ENCODE results near the gene PTGDS. TPM values are rescaled to one million over a fixed set of nuclear protein-coding genes. Genes with fewer than 3 reads are reported as not detected.

PTGDS gene
- total and polyA plus RNA-seq, 9 of the 15 experiments (the other 6 are each of a cell fraction or from before 2014, with no cell fraction given): 0.46 to 7.1 (median 2.0) TPM

DNA sequence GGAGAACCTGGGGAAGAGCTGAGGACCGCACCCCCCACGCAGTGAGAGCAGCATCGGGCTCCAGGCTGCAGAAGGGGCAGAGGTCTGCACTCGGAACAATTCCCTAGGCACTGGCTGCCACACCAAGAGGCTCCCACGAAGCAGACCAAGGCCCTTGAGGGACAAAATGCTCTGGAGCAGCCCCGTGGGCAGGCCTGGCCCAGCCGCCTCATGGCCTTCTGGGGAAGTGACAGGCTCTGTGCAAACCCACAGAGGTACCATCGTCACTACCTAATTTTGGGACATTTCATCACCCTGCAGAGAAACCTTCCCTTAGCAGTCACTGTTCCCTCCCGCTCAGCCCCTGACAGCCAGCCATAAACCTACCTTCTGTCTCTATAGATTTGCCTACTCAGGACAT, 48.7 kb upstream of the PTGDS start (continued):
- TF ChIP-seq, protein P1, sequence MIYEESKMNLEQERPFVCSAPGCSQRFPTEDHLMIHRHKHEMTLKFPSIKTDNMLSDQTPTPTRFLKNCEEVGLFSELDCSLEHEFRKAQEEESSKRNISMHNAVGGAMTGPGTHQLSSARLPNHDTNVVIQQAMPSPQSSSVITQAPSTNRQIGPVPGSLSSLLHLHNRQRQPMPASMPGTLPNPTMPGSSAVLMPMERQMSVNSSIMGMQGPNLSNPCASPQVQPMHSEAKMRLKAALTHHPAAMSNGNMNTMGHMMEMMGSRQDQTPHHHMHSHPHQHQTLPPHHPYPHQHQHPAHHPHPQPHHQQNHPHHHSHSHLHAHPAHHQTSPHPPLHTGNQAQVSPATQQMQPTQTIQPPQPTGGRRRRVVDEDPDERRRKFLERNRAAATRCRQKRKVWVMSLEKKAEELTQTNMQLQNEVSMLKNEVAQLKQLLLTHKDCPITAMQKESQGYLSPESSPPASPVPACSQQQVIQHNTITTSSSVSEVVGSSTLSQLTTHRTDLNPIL (CRISPR knock-in tag; IDR thresholded peaks at IDR 0.05): no peak
- TF ChIP-seq C11orf30 (IDR thresholded peaks at IDR 0.05; ENCODE audit: low read depth): 0 out of 2 replicates have a peak, but pooled peaks have one; percentile 16
- TF ChIP-seq, protein P2, sequence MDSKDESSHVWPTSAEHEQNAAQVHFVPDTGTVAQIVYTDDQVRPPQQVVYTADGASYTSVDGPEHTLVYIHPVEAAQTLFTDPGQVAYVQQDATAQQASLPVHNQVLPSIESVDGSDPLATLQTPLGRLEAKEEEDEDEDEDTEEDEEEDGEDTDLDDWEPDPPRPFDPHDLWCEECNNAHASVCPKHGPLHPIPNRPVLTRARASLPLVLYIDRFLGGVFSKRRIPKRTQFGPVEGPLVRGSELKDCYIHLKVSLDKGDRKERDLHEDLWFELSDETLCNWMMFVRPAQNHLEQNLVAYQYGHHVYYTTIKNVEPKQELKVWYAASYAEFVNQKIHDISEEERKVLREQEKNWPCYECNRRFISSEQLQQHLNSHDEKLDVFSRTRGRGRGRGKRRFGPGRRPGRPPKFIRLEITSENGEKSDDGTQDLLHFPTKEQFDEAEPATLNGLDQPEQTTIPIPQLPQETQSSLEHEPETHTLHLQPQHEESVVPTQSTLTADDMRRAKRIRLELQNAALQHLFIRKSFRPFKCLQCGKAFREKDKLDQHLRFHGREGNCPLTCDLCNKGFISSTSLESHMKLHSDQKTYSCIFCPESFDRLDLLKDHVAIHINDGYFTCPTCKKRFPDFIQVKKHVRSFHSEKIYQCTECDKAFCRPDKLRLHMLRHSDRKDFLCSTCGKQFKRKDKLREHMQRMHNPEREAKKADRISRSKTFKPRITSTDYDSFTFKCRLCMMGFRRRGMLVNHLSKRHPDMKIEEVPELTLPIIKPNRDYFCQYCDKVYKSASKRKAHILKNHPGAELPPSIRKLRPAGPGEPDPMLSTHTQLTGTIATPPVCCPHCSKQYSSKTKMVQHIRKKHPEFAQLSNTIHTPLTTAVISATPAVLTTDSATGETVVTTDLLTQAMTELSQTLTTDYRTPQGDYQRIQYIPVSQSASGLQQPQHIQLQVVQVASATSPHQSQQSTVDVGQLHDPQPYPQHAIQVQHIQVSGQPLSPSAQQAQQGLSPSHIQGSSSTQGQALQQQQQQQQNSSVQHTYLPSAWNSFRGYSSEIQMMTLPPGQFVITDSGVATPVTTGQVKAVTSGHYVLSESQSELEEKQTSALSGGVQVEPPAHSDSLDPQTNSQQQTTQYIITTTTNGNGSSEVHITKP (IDR thresholded peaks at IDR 0.05; ENCODE audit: partially characterized antibody): no peak
- TF ChIP-seq POLR2G (IDR thresholded peaks at IDR 0.05; ENCODE audit: low read depth, low read length): peak; percentile 58
- TF ChIP-seq, protein P3, sequence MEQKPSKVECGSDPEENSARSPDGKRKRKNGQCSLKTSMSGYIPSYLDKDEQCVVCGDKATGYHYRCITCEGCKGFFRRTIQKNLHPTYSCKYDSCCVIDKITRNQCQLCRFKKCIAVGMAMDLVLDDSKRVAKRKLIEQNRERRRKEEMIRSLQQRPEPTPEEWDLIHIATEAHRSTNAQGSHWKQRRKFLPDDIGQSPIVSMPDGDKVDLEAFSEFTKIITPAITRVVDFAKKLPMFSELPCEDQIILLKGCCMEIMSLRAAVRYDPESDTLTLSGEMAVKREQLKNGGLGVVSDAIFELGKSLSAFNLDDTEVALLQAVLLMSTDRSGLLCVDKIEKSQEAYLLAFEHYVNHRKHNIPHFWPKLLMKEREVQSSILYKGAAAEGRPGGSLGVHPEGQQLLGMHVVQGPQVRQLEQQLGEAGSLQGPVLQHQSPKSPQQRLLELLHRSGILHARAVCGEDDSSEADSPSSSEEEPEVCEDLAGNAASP (IDR thresholded peaks at IDR 0.05): no peak
